NCI-H2081 treated with DMSO at 0.1 percent for 48 hours (cell line): Measurements from ENCODE around the gene DUS1L.
"Not testable (repeated sequence)": the region's sequence is repeated elsewhere in the genome, so short reads cannot be mapped to it uniquely, and the experiment has no call there.

Source experiments
- DNase-seq: peaks from one replicate; lab custom pipeline; 2025; lab: John Stamatoyannopoulos, UW

The DUS1L gene

GRCh38 chr17:82039695-82040299 lies 25.8 kb downstream of the DUS1L start:
- DNase-seq = no peak

DNA sequence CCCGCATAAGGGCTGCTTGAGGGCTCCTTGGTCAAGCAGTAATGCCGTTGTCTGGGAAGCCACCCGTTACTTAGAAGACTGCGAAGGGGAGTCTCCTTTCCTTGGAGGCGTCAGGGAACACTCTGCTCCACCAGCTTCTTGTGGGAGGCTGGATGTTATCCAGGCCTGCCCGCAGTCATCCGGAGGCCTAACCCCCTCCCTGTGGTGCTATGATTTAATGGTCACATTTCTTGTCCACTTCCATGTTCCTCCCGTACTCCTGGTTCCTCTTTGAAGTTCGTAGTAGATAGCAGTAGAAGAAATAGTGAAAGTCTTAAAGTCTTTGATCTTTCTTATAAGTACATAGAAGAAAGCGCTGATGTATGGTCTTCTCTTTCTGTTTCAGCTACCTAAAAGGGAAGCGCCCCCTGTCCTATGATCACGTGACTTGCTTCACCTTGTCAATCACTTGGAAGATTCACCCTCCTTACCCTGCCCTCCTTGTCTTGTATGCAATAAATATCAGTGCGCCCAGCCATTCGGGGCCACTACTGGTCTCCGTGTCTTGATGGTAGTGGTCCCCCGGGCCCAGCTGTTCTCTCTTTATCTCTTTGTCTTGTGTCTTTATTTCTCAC lies 26.7 kb downstream of the DUS1L start:
- not testable (repeated sequence) for DNase-seq

DNA sequence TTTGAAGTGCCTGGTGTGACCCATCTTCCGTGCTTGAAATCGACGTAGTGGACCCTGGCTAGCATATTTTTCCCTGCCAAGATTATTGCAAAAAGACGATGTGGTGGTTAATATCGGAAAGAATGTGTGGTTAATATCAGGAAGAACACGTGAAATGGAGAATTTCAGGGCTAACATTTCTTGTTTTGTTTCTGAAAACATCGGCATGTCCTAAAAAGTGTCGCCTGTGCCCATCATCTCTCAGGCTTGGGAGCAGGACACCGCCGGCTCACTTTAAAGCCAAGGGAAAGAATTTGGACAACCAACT lies 27.8 kb downstream of the DUS1L start:
- DNase-seq = no peak

DNA sequence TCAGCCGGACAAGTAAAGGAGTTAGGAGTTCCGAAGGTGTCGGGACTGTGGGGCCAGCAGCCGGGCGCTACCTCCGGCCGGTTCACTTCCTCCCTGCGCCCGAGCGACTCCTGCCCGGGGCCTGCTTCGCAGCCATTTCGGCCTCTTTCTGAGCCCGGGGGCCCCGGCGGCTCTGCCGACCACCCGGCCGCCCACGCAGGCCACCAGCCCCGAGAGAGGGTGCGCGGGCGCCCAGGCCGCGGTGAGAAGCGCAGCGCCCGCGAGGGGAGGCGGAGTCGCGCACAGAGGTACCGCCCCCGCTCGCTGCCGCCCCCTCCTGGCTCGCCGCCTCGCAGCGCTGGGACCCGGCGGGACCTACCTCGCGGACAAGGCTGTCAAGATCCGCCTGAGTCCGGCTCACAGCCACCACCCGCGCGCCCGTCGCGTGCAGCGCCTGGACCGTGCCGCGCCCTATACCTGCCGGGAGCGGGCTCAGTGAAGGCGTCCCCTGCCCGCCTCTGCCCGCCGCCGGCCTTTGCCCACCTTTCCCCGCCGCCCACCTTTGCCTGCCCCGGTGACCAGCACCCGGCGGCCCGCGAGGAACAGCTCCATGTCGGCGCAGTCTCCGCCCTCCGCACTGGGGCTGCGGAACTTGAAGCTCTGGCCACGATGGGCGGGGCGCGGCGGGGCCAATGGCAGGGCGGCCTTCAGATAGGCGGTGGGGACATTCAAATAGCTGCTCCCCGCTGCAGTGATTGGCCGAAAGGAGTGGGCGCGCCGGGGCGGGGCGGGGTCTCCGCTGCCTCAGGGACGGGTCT lies 28.3 kb downstream of the DUS1L start, which contains the start of gene DCXR:
DCXR (minus strand) TSS at position 606 of the 797 bp plus-strand sequence; CDS start at position 591, 15 bp downstream.
- DNase-seq = peak; percentile 88

- no peak for DNase-seq
Measured at GRCh38 chr17:82036634-82037091, 28.9 kb downstream of the DUS1L start.

- no peak for DNase-seq
Measured at GRCh38 chr17:82035956-82036633, 29.5 kb downstream of the DUS1L start.

DNA sequence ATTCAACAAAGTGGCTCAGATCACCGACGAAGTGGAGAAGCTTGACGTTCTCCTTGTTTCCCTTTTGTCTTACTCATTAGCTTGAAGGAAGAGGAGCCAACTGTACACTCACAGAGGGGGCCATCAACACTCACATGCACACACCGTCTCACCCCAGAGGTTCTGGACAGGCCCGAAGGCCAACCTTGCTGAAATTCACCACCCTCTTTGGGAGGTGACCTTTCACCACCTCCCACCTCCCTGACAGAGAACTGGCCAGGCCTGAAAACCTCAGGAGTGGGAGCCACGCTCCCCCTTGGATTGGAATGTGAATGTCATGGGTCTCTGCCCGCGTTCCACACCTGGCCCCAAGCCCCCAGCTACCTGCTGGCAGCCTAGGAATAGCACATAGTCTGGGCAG lies 30.1 kb downstream of the DUS1L start:
- no peak for DNase-seq

GRCh38 chr17:82034371-82035011 lies 31.1 kb downstream of the DUS1L start:
- DNase-seq = no peak

DNA sequence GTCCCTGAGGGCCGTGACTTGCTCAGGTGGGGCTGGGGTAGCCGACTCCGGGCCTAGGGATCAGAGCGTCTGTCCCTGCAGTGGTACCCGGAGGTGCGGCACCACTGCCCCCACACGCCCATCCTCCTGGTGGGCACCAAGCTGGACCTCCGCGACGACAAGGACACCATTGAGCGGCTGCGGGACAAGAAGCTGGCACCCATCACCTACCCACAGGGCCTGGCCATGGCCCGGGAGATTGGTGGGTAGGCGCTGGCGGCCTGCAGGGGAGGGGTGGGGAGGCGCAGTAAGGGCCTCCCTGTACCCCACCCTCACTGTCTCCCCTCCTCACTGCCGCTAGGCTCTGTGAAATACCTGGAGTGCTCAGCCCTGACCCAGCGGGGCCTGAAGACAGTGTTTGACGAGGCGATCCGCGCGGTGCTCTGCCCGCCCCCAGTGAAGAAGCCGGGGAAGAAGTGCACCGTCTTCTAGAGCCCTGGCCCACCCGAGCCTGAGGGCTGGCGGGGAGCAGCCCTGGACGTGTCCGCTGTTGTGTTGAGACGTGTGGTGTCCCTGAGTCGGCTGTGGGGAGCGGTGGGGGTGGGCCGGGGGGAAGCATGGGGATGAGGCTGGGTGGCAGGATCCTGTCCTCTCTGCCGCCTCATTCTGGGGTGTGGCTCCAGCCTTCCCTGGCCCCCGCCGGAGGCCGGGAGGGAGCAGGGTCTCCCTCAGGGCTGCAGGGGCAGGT lies 32.1 kb downstream of the DUS1L start:
- no peak for DNase-seq

DNA sequence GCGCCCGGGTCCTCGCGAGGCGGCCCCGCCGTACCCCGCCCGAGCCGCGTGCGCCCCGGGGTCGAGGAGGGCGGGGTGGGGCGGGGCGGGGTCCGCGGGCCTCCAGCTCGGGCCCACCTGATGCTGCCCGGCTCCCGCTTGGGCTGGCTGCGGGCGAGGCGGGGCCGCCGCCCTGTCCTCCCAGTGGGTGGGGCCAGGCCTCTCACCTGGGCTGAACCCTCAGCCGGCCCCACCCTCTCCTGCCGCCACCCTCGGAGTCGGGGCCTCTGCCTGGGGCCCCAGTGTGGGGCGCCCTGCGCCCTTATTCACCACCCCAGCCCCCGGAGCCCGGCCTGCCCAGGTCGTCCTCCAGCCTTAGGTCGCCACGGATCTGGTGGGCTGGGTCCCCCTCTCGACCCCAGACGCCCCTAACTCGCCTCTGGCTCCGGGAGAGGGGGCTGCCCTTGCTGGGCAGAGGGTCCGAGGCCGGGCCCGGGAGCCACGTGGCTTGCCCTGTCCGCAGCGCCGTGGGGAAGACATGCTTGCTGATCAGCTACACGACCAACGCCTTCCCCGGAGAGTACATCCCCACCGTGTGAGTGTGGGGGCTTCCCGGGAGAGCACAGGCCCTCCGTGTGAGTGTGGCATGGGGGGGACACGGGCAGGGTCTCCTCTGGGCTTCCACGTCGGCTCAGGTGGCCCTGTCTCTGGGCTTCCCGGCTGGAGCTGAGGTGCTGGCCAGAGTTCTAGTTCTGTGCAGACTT lies 33.5 kb downstream of the DUS1L start:
- no peak for DNase-seq

DNA sequence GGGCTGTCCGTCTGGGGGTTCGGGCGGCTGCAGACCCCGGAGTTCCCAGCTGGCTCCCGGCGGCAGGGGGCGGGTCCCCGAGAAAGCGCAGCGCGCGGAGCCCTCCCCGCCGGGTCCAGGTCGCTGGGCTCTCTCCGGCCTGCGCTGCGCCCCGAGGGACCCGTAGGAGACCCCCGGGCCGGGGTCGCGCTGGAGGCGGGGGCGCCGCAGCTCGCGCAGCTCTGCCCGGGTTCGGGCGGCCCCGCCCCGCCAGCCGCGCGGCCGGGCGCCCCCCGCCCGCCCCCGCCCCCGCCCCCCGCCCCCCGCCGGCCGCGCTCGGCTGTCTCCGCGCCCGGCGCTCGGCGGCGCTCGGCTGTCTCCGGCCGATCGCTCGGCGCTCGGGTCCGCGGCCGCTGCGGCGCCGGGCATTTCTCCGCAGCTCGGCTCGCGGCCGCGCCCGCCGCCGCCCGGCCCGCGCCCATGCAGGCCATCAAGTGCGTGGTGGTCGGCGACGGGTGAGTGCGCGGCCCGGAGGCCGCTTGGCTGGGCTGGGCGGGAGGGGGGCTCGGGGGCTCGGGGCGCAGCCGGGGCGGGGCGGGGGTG lies 34.2 kb downstream of the DUS1L start, which contains the start of gene RAC3:
RAC3 (plus strand) TSS at position 376 of the 582 bp plus-strand sequence; CDS start at position 460, 84 bp downstream.
- no peak for DNase-seq

DNA sequence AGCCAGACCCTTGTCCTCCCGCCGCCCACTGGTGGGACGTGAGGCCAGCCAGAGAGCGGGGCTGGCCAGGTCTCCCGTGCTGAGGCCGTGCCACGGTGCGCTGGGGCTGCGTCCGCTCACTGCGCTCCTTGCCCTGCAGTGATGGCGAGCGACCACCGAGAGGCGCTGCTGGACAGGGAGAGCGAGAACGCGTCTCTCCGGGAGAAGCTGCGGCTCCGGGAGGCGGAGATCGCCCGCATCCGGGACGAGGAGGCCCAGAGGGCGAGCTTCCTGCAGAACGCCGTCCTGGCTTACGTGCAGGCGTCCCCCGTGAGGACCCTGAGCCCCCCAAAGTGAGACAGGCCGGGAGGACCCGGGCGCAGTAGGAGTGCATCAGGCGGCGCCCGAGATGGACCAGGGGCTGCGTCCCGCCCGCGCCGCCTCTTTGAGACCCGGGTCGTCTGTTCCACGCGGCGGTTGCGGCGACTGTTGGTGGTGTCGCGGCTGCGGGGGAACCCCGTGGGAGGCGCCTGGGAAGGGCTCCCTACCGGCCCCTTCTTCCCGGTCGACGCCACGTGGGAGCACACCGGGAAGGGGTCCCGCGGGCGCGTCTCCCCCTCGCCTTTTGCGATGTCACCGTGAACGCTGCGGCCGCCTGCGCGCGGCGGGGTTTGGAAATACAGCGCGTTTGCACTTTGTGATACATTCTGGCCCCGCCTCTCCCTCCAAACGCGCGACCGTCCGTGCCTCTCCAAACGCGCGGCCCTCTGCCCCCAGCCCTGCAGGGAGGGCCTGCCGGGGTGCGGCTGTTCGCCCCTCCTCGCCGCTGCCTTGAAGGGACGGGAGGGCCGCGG lies 34.9 kb downstream of the DUS1L start:
- DNase-seq = peak; percentile 42

DNA sequence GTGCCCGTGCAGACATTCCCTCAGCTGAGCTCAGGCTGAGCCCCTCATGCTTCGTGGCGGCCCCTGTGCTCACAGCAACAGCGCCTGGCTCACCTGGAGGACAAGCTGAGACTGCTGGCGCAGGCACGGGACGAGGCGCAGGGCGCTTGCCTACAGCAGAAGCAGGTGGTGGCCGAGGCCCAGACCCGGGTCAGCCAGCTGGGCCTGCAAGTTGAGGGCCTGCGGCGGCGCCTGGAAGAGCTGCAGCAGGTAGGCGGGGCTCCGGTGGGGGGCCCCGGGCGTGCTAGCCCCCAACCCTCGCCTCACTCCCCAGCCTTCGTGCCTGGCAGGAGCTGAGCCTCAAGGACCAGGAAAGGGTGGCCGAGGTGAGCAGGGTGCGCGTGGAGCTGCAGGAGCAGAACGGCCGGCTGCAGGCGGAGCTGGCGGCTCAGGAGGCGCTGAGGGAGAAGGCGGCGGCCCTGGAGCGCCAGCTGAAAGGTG lies 35.6 kb downstream of the DUS1L start:
- no peak for DNase-seq

- DNase-seq = no peak
Measured at GRCh38 chr17:82029391-82029790, 36.2 kb downstream of the DUS1L start.

DNA sequence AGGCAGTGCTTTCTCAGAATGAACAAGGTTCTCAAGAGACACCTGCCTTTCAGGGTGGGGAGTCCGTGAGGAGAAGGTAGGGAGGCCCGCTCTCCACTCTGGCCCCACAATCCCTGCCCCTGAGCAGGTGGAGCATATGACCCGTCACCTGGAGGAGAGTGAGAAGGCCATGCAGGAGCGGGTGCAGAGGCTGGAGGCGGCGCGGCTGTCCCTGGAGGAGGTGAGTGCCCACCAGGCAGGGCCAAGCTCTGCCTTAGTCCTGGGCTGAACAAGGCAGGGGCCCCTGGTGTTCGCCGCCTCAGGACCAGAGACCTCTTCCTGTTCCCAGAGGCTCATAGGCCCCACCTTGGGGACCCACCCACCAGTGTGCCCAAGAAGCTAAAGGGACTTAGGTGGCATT lies 36.6 kb downstream of the DUS1L start:
- DNase-seq = no peak

- DNase-seq = no peak
Measured at GRCh38 chr17:82028246-82028645, 37.4 kb downstream of the DUS1L start.

DNA sequence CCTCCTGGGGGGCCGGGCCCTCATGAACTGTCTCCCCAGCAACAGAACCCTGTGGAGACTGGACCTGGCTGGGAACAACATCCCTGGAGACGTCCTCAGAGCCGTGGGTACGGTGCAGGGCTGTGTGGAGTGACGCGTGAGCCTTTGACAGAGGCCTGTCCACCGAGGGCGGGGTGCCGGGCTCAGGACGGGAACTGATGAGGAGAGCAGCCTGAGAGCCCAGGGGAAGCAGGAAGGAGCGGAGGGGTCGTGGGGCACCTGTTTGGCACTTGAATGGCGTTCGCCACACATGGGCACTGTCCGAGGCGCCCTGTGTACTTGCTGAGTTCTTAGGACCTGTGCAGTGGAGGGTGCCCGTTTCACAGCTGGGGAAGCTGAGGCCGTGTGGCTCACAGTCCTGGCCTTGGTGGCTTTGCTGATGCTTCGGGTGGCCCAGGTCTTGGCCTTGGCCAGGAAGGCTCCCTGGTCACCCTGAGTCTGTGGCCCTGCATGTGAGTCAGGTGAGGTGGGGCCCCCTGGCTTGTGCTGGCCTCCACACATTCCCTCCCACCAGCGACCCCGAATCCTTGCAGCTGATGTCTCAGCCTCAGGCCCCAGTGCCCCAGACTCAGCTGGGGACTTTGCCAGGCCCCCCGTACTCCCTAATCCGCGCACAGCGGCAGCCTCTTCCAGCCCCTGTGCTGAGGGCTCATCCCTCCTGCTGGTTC lies 40.0 kb downstream of the DUS1L start:
- DNase-seq = no peak

DNA sequence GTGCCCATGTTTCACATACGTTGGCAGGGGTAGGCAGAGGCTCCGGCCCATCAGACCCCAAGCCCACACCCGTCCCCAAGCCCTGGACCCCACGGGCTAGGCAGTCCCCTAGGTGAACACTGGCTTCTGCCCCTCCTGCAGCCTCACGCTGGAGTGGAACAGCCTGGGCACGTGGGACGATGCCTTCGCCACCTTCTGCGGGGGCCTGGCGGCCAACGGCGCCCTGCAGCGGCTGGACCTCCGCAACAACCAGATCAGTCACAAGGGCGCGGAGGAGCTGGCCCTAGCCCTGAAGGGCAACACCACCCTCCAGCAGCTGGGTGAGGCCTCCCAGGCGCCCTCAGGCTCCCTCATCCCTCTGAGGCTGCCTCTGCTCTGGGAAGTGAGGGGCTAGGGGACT lies 40.7 kb downstream of the DUS1L start:
- DNase-seq = no peak
